SH-SY5Y (cell line): Measurements from ENCODE around the gene WDFY4.

ENCODE experiments used
- GATA2 ChIP-seq: IDR thresholded peaks from 2 replicates; pipeline ENCODE4 v1.6.1; 2011; ENCODE audit warnings: mild to moderate bottlenecking, low read depth, low read length
- GATA3 ChIP-seq: IDR thresholded peaks from 2 replicates; pipeline ENCODE4 v1.6.1; 2011; ENCODE audit warnings: low read depth, mild to moderate bottlenecking, low read length, moderate library complexity

The WDFY4 gene

GRCh38 chr10:48768144-48768766 lies 83.6 kb downstream of the WDFY4 start:
- TF ChIP-seq GATA2 = no peak
- TF ChIP-seq GATA3 = no peak

- TF ChIP-seq GATA3 (no peak), GATA2 (no peak)
Observed at GRCh38 chr10:48768926-48769325, 84.3 kb downstream of the WDFY4 start.

GRCh38 chr10:48769706-48770435 lies 85.2 kb downstream of the WDFY4 start:
- TF ChIP-seq GATA2 = no peak
- no peak for TF ChIP-seq GATA3

GRCh38 chr10:48770561-48771089 lies 86.0 kb downstream of the WDFY4 start:
- no peak for TF ChIP-seq GATA2
- TF ChIP-seq GATA3 = no peak

- no peak for TF ChIP-seq GATA2
- no peak for TF ChIP-seq GATA3
Observed at GRCh38 chr10:48771234-48771633, 86.6 kb downstream of the WDFY4 start.

GRCh38 chr10:48772059-48772458 lies 87.4 kb downstream of the WDFY4 start:
- TF ChIP-seq GATA2 = no peak
- no peak for TF ChIP-seq GATA3

GRCh38 chr10:48773580-48773979 lies 88.9 kb downstream of the WDFY4 start:
- no peak for TF ChIP-seq GATA3
- TF ChIP-seq GATA2 = no peak

- no peak for TF ChIP-seq GATA2
- no peak for TF ChIP-seq GATA3
Observed at GRCh38 chr10:48774416-48775205, 89.9 kb downstream of the WDFY4 start.

GRCh38 chr10:48775206-48775517 lies 90.5 kb downstream of the WDFY4 start:
- TF ChIP-seq GATA3 (no peak), GATA2 (no peak)

GRCh38 chr10:48776005-48776522 lies 91.4 kb downstream of the WDFY4 start:
- TF ChIP-seq GATA2 (no peak), GATA3 (no peak)

- TF ChIP-seq GATA3 (no peak), GATA2 (no peak)
Observed at GRCh38 chr10:48776528-48776927, 91.9 kb downstream of the WDFY4 start.

GRCh38 chr10:48777110-48777509 lies 92.4 kb downstream of the WDFY4 start:
- no peak for TF ChIP-seq GATA2
- no peak for TF ChIP-seq GATA3

GRCh38 chr10:48778193-48778857 lies 93.7 kb downstream of the WDFY4 start:
- TF ChIP-seq GATA2 = no peak
- no peak for TF ChIP-seq GATA3

GRCh38 chr10:48779077-48779476 lies 94.4 kb downstream of the WDFY4 start:
- TF ChIP-seq GATA3 (no peak), GATA2 (no peak)
